GM19395 (cell line): Measurements from ENCODE around the gene GNB5.

Experiments
- ATAC-seq: cut with Tn5 transposase; IDR thresholded peaks from one replicate; pipeline ENCODE4 v1.9.1; 2021; ENCODE audit warnings: mild to moderate bottlenecking, moderate library complexity; ENCODE audit not compliant: unreplicated experiment

GNB5 gene

DNA sequence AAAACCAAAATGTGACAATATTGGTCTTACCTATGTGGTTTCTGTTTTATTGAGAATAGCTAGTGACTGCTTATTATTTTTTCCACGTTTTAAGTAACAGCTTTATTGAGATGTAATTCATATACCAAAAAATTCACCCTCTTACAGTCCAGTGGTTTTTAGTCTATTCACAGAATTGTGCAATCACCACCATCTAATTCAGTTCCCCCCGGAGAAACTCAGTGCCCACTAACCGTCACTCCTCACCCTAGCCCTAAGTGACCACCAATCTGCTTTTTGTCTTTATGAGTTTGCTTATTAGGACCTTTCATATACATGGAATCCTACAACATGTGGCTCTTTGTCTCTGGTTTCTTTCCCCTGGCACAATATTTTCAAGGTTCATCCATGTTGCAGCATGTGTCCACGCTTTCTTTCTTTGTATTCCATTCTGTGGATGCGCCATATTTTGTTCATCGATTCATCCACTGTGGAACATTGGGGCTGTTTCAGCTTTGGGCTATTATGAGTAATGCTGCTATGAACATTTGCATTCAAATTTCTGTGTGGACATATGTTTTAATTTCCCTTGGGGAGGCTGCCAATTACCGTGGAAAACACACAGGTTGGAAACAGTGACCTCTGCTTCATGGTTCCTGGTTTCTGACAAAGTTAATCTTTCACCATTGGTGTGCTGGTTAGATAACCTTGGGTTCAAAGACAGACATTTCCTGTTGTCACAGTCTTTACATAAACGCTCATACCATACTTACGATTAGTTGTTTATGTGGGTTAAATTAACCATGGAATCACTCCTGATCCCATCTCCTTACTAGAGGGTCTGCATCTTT is 75.4 kb downstream of the GNB5 start:
- no peak for ATAC-seq

GRCh38 chr15:52114261-52115055 is 76.7 kb downstream of the GNB5 start:
- ATAC-seq, result no peak

DNA sequence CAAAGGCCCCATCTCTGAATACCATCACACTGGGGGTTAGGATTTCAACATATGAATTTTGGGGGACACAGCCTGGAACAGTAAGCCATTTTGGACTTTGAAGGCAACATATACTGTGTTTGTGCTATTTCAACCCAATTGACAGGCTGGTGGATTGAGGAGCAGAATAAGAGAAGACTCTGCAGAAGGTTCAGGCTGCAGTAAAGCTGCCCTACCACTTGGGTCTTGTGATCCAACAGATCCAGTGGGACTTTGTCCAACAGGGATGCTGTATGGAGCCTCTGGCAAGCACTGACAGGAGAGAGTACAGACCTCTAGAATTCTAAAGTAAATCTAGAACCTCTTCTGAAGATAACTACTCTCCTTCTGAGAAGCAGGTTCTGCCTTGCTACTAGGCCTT is 77.5 kb downstream of the GNB5 start:
- ATAC-seq, result no peak

- ATAC-seq, result no peak
Measured at GRCh38 chr15:52113235-52113634, 78.0 kb downstream of the GNB5 start.

- ATAC-seq, result no peak
Measured at GRCh38 chr15:52112203-52112750, 78.9 kb downstream of the GNB5 start.

GRCh38 chr15:52111517-52112202 is 79.5 kb downstream of the GNB5 start:
- no peak for ATAC-seq

DNA sequence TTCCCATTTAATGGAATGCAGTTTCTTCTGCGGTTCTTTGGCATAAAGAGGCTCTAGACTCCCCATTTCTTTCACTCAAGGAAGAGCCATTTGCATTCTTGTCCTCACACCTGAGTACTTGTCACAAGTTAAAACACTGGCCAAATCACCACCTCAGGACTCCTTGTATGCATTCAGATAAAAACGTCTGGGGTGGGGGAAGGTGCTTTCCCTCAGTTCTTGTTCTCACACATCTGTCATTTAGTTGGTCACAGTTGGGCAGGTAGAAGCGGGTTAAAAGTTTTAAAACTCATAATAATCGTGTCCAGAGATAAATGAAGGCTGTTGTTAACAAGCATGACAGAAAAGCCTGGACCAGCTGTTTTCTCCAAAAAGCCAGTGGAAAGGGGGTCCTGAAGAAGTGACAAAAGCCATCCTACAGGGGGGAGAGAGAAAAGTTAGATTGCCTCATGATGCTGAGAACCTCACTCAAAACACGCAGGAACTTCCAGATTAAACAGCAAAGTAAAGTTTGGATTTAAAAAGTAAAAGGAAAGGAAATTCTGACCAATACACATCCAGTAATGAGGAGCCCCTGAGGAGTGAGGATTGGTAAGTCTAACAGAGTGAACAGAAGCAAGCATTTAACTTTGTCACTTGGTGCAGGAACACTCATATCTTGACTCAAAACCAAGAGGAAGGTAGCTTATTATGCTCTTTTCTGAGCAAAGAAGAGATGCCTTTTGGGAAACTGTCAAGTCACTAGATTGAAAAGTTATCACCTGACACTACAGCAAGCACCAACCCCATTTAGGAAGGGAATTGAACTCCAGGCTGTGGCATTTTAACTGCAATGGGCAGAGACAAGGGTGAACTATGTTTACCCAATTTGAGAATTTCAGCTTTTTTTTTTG is 81.4 kb downstream of the GNB5 start:
- peak; percentile 70 for ATAC-seq

- no peak for ATAC-seq
Measured at GRCh38 chr15:52107238-52107637, 84.0 kb downstream of the GNB5 start.

DNA sequence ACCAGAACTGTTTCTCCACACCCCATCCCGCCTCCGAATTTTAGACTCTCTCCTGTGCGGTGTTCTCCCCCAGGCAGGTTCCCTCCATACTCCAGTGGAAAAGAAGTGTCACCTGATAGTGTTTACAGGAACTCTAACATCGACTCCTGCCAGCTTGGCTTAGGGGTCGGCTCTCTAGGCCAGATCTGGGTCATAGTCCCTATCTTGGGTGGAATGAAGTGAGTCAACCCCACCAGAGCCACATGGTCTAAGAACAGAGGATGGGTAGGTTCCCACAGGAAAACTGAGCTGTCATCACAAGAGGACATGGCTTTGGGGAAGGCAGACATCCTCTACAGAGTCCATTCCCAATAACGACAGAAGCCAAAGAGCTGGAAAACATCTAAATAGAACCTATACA is 84.6 kb downstream of the GNB5 start:
- ATAC-seq, result no peak

DNA sequence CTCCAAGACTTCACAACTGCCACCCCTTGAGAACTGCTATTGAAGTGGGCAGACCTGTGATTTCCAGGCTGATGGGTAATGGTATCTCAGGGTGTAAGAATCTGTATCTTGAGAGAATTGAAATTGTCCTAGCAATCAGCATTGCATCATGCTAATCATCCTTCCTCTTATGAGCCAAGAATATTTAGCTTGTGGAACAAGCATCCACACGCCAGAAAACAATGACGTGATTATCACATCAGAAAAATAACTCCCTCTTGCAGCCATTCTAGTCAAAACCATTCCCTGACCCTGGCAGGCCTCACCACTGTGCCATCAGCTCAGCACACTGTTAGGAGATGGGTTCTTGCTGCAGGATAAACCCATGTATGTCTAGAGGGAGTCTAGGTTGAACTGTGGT is 85.3 kb downstream of the GNB5 start:
- ATAC-seq, result no peak

DNA sequence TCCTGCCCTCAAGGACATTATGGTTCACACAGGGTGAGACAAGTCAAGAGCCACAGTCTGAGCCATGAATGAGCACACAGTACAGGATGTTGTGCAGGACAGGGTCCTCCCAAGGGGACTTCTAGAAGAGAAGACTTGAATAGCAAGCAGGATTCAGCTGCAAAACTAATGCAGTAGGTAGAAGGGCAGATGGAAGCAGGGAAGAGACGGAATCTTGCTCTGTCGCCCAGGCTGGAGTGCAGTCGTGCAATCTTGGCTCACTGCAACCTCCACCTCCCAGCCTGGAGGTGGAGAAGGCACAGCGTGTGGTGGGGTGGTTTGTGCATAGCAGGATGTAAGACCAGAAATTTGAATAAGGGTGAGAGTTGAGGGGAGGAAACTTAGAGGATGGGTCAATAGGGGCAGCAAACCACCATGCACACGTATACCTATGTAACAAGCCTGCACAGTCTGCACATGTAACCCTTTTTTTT is 86.6 kb downstream of the GNB5 start:
- ATAC-seq, result peak; percentile 33

- ATAC-seq, result peak; percentile 68
Measured at GRCh38 chr15:52103217-52104207, 87.7 kb downstream of the GNB5 start.

- no peak for ATAC-seq
Measured at GRCh38 chr15:52102463-52102862, 88.7 kb downstream of the GNB5 start.

GRCh38 chr15:52101542-52102323 is 89.5 kb downstream of the GNB5 start:
- peak; percentile 44 for ATAC-seq

DNA sequence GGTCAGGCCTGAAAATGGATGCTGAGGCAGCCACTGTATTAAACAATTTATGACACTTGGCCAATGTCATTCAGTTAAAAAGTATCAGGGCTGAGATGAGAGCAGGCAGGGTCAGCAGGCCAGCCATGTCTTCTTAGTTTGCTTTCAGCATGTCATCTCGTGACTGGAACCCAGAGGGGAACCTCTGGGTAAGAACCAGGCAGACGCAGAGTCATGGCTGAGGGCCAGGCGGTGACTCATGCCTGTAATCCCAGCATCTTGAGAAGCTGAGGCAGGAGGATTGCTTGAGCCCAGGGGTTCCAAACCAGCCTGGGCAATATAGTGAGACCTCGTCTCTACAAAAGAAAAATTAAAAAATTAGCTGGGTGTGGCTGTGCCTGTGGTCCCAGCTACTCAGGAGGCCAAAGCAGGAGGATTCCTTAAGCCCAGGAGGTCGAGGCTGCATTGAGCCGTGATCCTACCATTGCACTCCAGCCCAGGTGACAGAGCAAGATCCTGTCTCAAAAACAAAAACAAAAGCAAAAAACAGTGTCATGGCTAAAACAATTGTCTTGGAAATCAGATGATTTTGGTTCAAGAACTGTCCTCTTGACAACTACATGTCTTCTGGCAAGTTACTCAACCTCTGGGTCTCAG is 90.3 kb downstream of the GNB5 start:
- no peak for ATAC-seq

DNA sequence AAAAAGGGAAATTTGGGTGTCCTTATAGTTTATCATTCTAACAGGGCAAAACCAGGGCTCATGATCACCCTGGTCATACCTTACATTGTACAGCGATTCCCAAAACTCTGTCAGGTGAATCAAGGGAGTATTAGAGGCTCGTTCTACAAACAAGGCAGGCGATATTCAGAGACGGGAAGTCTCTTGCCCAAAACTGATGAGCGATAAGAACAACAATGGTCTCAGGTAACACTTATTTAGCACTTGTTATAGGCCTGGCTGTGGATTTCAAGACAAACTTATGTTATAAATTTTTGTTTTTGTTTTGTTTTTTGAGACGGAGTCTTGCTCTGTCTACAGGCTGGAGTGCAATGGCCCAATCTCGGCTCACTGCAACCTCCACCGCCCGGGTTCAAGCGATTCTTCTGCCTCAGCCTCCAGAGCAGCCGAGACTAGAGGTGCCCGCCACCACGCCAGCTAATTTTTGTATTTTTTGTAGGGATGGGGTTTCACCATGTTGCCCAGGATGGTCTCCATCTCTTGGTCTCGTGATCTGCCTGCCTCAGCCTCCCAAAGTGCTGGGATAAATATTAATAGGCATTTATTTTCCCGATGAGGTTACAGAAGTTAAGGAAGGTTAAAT is 91.4 kb downstream of the GNB5 start:
- no peak for ATAC-seq

GRCh38 chr15:52098323-52098722 is 92.9 kb downstream of the GNB5 start:
- ATAC-seq, result no peak
